Parathyroid adenoma (tissue), 2 donors: ENCODE data around the gene ARL4A.
A peak's percentile ranks its signal among the peaks of the same experiment; 100 is the strongest.

ENCODE experiments used
- H2AFZ ChIP-seq: fragments of 300-600 bp; sonication (generic); one replicate; pipeline ENCODE4 v1.7.0; 2017; ENCODE audit warnings: antibody characterized with exemption, mild to moderate bottlenecking
- H3K27ac ChIP-seq: fragments of 300-600 bp; sonication (generic); one replicate; pipeline ENCODE4 v1.7.0; 2017
- H3K27me3 ChIP-seq: fragments of 300-600 bp; sonication (generic); one replicate; pipeline ENCODE4 v1.7.0; 2017; ENCODE audit warnings: low read length; ENCODE audit not compliant: control insufficient read depth, insufficient read depth
- H3K36me3 ChIP-seq: fragments of 300-600 bp; sonication (generic); one replicate; pipeline ENCODE4 v1.7.0; 2017; ENCODE audit warnings: low read length; ENCODE audit not compliant: control insufficient read depth, insufficient read depth
- H3K4me1 ChIP-seq: fragments of 300-600 bp; sonication (generic); one replicate; pipeline ENCODE4 v1.7.0; 2017; ENCODE audit warnings: control low read depth
- H3K4me2 ChIP-seq: fragments of 300-600 bp; sonication (generic); one replicate; pipeline ENCODE4 v1.7.0; 2017; ENCODE audit warnings: low read length
- H3K4me3 ChIP-seq: fragments of 300-600 bp; sonication (generic); one replicate; pipeline ENCODE4 v1.7.0; 2017; ENCODE audit warnings: low read depth, low read length
- H3K79me2 ChIP-seq: fragments of 300-600 bp; sonication (generic); one replicate; pipeline ENCODE4 v1.7.0; 2017; ENCODE audit warnings: control low read depth
- H3K9ac ChIP-seq: fragments of 300-600 bp; sonication (generic); one replicate; pipeline ENCODE4 v1.7.0; 2017; ENCODE audit warnings: mild to moderate bottlenecking
- H3K9me3 ChIP-seq: fragments of 300-600 bp; sonication (generic); one replicate; pipeline ENCODE4 v1.7.0; 2017; ENCODE audit warnings: low read length; ENCODE audit not compliant: control insufficient read depth
- CTCF ChIP-seq: fragments of 300-600 bp; sonication (generic); IDR thresholded peaks from one replicate; pipeline ENCODE4 v1.7.0; 2017; ENCODE audit warnings: antibody characterized with exemption, mild to moderate bottlenecking
- donor health status: primary hyperparathyroidism.

The ARL4A gene

GRCh38 chr7:12728192-12728538 lies 40.7 kb downstream of the ARL4A start:
- Histone ChIP-seq H3K9ac (no peak overlapping the region), H2AFZ (no peak overlapping the region), H3K79me2 (no peaks in the 10 kb centered on the region), H3K9me3 (no peaks in the 10 kb centered on the region), H3K36me3 (no peaks in the 10 kb centered on the region), H3K27me3 (no peaks in the 10 kb centered on the region), H3K27ac (no peak overlapping the region), H3K4me2 (no peak overlapping the region), H3K4me3 (no peak overlapping the region), H3K4me1 (no peaks in the 10 kb centered on the region)
- TF ChIP-seq CTCF, result no peak

GRCh38 chr7:12729112-12729511 lies 41.7 kb downstream of the ARL4A start:
- no peaks in the 10 kb centered on the region for H3K36me3 ChIP-seq
- no peak overlapping the region for H3K9ac ChIP-seq
- H3K9me3 ChIP-seq, result no peaks in the 10 kb centered on the region
- no peak for TF ChIP-seq CTCF
- no peaks in the 10 kb centered on the region for H3K27me3 ChIP-seq
- H3K4me1 ChIP-seq, result no peaks in the 10 kb centered on the region
- H3K4me3 ChIP-seq, result no peak overlapping the region
- H3K4me2 ChIP-seq, result no peak overlapping the region
- H3K79me2 ChIP-seq, result no peaks in the 10 kb centered on the region
- H2AFZ ChIP-seq, result no peak overlapping the region
- H3K27ac ChIP-seq, result no peak overlapping the region

GRCh38 chr7:12730523-12730922 lies 43.1 kb downstream of the ARL4A start:
- H3K9me3 ChIP-seq, result no peaks in the 10 kb centered on the region
- TF ChIP-seq CTCF, result no peak
- no peak overlapping the region for H3K4me2 ChIP-seq
- H3K4me1 ChIP-seq, result no peaks in the 10 kb centered on the region
- H3K9ac ChIP-seq, result no peak overlapping the region
- no peak overlapping the region for H2AFZ ChIP-seq
- H3K4me3 ChIP-seq, result no peak overlapping the region
- no peak overlapping the region for H3K27ac ChIP-seq
- H3K79me2 ChIP-seq, result no peaks in the 10 kb centered on the region
- H3K36me3 ChIP-seq, result no peaks in the 10 kb centered on the region
- H3K27me3 ChIP-seq, result no peaks in the 10 kb centered on the region

- H3K27ac ChIP-seq, result no peak overlapping the region
- H3K9me3 ChIP-seq, result no peaks in the 10 kb centered on the region
- H3K36me3 ChIP-seq, result no peaks in the 10 kb centered on the region
- H3K4me2 ChIP-seq, result no peak overlapping the region
- H3K9ac ChIP-seq, result no peak overlapping the region
- no peaks in the 10 kb centered on the region for H3K79me2 ChIP-seq
- H3K27me3 ChIP-seq, result no peaks in the 10 kb centered on the region
- TF ChIP-seq CTCF, result no peak
- no peak overlapping the region for H3K4me3 ChIP-seq
- peak overlapping the region; percentile 12 for H2AFZ ChIP-seq
- H3K4me1 ChIP-seq, result no peaks in the 10 kb centered on the region
These were observed 43.8 kb downstream of the ARL4A start for GRCh38 chr7:12731214-12731656.

- Histone ChIP-seq H3K36me3 (no peaks in the 10 kb centered on the region), H3K4me1 (no peaks in the 10 kb centered on the region), H3K9me3 (no peaks in the 10 kb centered on the region), H3K79me2 (no peaks in the 10 kb centered on the region), H3K27me3 (no peaks in the 10 kb centered on the region), H3K27ac (no peak overlapping the region), H3K4me3 (no peak overlapping the region), H2AFZ (no peak overlapping the region), H3K4me2 (no peak overlapping the region), H3K9ac (no peak overlapping the region)
- no peak for TF ChIP-seq CTCF
These were observed 44.3 kb downstream of the ARL4A start for GRCh38 chr7:12731775-12732174.
